Natural killer cell (primary cell): ENCODE results near the gene DAO. TPM values are rescaled to one million over a fixed set of nuclear protein-coding genes. Genes with fewer than 3 reads are reported as not detected.

ENCODE experiments used
- ATAC-seq, 3 donors: fragments of 150-1000 bp in 2 of 3; fragments of 200-7000 bp in 1 of 3; cut with Tn5 transposase; 1 replicate in 1 of 3; 2 replicates in 2 of 3; pipeline ENCODE4 v1.10.0; 2021; ENCODE audit warnings: mild to moderate bottlenecking in 2 of 3, moderate library complexity in 2 of 3
- DNase-seq, 2 donors: peaks; one replicate each; pipeline versions ENCODE4 v3.0.0 to v3.0.0-alpha.2; 2013 to 2021; ENCODE audit warnings: mixed read lengths in 1 of 2
- H3K27ac ChIP-seq: one replicate; pipeline ENCODE4 v1.5.1; 2013; ENCODE audit warnings: mild to moderate bottlenecking, low read length
- H3K27me3 ChIP-seq: one replicate; pipeline ENCODE4 v1.6.1; 2013; ENCODE audit warnings: low read length; ENCODE audit not compliant: control insufficient read depth, insufficient read depth
- H3K36me3 ChIP-seq: one replicate; pipeline ENCODE4 v1.6.1; 2013; ENCODE audit warnings: low read length; ENCODE audit not compliant: control insufficient read depth, insufficient read depth
- H3K4me1 ChIP-seq: one replicate; pipeline ENCODE4 v1.6.1; 2013; ENCODE audit warnings: low read length; ENCODE audit not compliant: control insufficient read depth, insufficient read depth
- H3K4me3 ChIP-seq: one replicate; pipeline ENCODE4 v1.5.1; 2013; ENCODE audit warnings: low read length
- H3K9me3 ChIP-seq: one replicate; pipeline ENCODE4 v1.6.1; 2013; ENCODE audit warnings: low read length; ENCODE audit not compliant: control insufficient read depth, insufficient read depth
- H3K27ac Mint-ChIP-seq, 2 donors: one replicate each; pipeline ENCODE4 v1.8.0; 2022; ENCODE audit warnings: mild to moderate bottlenecking in 2 of 2, mixed read lengths in 2 of 2, moderate library complexity in 1 of 2
- H3K27me3 Mint-ChIP-seq, 2 donors: one replicate each; pipeline ENCODE4 v1.8.0; 2022; ENCODE audit warnings: low read depth in 2 of 2, mixed read lengths in 2 of 2
- H3K36me3 Mint-ChIP-seq: one replicate; pipeline ENCODE4 v1.8.0; 2022; ENCODE audit warnings: mixed read lengths
- H3K4me1 Mint-ChIP-seq, 2 donors: one replicate each; pipeline ENCODE4 v1.8.0; 2022; ENCODE audit warnings: mixed read lengths in 2 of 2
- H3K4me3 Mint-ChIP-seq: one replicate; pipeline ENCODE4 v1.8.0; 2022; ENCODE audit warnings: mild to moderate bottlenecking, moderate library complexity, mixed read lengths
- H3K9me3 Mint-ChIP-seq, 2 donors: one replicate each; pipeline ENCODE4 v1.8.0; 2022; ENCODE audit warnings: mixed read lengths in 2 of 2
- WGBS: methylation state at CpG from one replicate; pipeline ENCODE4 v1.1.7; 2013; ENCODE audit warnings: missing lambda C conversion rate; ENCODE audit not compliant: insufficient coverage; 5-methylcytosine and 5-hydroxymethylcytosine counted together
- intact Hi-C: fragments of 100-400 bp; cut with micrococcal nuclease; formaldehyde crosslinking; loops from one replicate; pipeline ENCODE4 v1.14.2; 2022
- total RNA-seq, 4 donors: library from RNA; stranded (reverse); fragments of 120-200 nt in 1 of 4; gene quantifications; one replicate each; pipeline versions ENCODE4 v1.2.3 to v1.2.4, GENCODE V29; 2013 to 2022
- TF ChIP-seq, protein P1 (sequence below): fragments of 200-600 bp; IDR thresholded peaks from one replicate; pipeline ENCODE4 v1.8.0; 2022; ENCODE audit warnings: antibody characterized with exemption

The DAO gene
- total RNA-seq, 3 donors from 2014 or later (not counting 1 experiment from before 2014, with no cell fraction given): not detected

DNA sequence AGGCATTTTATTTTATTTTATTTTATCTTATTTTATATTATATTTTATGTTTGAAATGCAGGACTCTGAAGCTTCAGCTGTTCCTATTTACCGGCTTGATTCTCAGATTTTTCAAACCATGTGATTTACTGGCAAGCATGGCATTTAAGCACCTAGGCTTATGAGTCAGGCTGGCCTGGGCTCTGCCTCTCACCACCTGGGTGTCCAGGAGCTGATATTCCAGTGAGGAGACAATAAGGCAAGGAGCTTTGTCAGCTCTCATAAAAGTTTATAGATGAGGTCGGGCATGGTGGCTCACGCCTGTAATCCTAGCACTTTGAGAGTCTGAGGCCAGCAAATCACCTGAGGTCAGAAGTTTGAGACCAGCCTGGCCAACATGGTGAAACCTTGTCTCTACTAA lies 2.1 kb downstream of the DAO start:
- H3K4me3 Mint-ChIP-seq: no peak overlapping the region
- H3K9me3 ChIP-seq: no peaks in the 10 kb centered on the region
- TF ChIP-seq, protein P1, sequence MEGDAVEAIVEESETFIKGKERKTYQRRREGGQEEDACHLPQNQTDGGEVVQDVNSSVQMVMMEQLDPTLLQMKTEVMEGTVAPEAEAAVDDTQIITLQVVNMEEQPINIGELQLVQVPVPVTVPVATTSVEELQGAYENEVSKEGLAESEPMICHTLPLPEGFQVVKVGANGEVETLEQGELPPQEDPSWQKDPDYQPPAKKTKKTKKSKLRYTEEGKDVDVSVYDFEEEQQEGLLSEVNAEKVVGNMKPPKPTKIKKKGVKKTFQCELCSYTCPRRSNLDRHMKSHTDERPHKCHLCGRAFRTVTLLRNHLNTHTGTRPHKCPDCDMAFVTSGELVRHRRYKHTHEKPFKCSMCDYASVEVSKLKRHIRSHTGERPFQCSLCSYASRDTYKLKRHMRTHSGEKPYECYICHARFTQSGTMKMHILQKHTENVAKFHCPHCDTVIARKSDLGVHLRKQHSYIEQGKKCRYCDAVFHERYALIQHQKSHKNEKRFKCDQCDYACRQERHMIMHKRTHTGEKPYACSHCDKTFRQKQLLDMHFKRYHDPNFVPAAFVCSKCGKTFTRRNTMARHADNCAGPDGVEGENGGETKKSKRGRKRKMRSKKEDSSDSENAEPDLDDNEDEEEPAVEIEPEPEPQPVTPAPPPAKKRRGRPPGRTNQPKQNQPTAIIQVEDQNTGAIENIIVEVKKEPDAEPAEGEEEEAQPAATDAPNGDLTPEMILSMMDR: no peak
- DNase-seq: no peak
- no peaks in the 10 kb centered on the region for H3K36me3 ChIP-seq
- no peaks in the 10 kb centered on the region for H3K27me3 ChIP-seq
- H3K27me3 Mint-ChIP-seq: no peaks in the 10 kb centered on the region
- peaks cover 8% of the 10 kb centered on the region for H3K4me1 ChIP-seq
- H3K36me3 Mint-ChIP-seq: no peaks in the 10 kb centered on the region
- ATAC-seq: no peak
- H3K27ac Mint-ChIP-seq: no peak overlapping the region
- no peak overlapping the region for H3K4me3 ChIP-seq
- no peaks in the 10 kb centered on the region for H3K4me1 Mint-ChIP-seq
- 91% methylated on average over 3 of the region's 3 CpGs for WGBS
- intact Hi-C loops: no loop called here
- H3K9me3 Mint-ChIP-seq: no peaks in the 10 kb centered on the region
- no peak overlapping the region for H3K27ac ChIP-seq

DNA sequence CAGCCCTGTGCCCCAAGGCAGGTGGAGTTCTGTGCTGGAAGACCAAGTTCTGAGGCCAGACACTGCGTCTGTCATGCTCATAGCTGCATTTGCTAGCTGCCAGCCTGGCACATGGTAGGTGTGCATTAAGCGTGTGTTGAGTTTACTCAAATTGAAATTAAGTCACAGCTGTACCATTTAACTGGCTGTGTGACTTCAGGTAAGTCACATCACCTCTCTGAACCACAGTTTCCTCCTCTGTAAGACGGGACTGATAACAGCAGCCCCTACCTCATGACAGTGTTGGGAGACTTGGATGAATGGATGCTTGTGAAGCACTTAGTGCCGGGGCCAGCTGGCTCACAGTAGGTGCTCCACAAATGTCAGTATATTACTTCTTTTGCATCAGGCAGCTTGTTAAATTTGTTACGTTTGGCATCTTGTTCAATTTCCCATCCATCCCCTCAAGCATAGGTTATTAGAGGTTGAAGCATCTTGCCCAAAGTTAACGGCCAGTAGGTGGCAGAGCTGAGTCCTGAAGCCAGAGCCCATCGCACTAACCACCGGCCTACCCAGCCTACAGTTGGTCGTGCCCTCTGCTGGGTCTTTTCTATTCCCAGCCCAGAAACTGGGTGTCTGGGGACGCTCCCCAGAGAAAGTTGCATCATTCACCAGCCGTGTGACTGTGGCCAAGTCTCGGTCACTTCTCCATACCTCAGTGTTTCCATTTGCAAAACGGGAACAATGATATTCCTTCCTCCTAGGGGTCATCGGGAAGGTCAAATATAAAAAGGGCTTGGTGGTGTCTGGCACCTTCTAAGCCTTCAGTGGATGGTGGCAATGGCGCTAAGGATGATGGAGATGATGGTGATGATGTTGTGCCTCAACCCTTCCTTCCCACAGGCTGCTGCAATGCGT lies 4.5 kb downstream of the DAO start:
- Mint-ChIP-seq H3K9me3 (no peaks in the 10 kb centered on the region), H3K36me3 (no peaks in the 10 kb centered on the region), H3K27ac (no peak overlapping the region), H3K4me1 (no peaks in the 10 kb centered on the region), H3K4me3 (no peak overlapping the region), H3K27me3 (no peaks in the 10 kb centered on the region)
- 57% methylated on average over 14 of the region's 16 CpGs for WGBS
- intact Hi-C loops: loop anchor here (2.0 kb wide), 1 partner anchor 208 kb away; the partner anchor contains the start of gene ALKBH2
- H3K36me3 ChIP-seq: no peaks in the 10 kb centered on the region
- H3K4me1 ChIP-seq: peaks cover 8% of the 10 kb centered on the region
- H3K27ac ChIP-seq: no peak overlapping the region
- TF ChIP-seq, protein P1: peak; percentile 50
- no peaks in the 10 kb centered on the region for H3K9me3 ChIP-seq
- no peaks in the 10 kb centered on the region for H3K27me3 ChIP-seq
- peak; percentile 43 to 77 for DNase-seq
- no peak overlapping the region for H3K4me3 ChIP-seq
- ATAC-seq: peak; percentile 79 to 88 (median 80)

DNA sequence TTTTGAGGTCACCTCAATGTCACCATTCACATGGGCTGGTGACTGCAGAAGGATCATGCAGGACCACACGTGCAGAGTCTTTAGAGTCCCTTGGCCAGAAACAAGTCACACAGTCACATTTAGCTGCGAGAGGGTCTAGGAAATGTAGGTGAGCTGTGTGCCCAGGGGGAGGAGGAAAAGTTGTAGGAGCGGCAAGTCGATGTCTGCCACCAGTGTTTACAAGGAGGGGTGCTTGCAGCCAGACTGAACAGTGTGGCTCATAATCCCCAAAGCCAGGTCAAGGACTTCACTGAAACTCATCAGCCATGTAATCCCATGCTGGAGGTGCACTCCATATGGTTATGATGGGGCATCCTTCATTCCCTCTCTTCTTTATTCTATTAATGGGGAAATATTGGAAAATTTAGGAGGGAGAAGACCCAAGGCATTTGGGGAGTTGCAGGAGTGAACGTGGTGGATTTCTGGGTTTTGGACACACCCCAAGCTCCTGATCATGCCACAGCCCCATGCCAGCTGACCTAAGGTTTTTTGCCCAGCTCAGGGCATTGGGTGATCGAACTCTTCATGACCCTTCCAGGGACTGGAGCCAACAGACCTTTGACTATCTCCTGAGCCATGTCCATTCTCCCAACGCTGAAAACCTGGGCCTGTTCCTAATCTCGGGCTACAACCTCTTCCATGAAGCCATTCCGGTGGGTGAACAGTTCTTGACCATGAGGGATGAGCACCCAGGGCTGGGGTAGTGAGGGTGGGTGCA lies 7.2 kb downstream of the DAO start:
- ATAC-seq (no peak), DNase-seq (no peak)
- no peak overlapping the region for H3K27ac Mint-ChIP-seq
- no peaks in the 10 kb centered on the region for H3K36me3 Mint-ChIP-seq
- TF ChIP-seq, protein P1: no peak
- Histone ChIP-seq H3K36me3 (no peaks in the 10 kb centered on the region), H3K4me1 (peaks cover 8% of the 10 kb centered on the region), H3K4me3 (no peak overlapping the region), H3K9me3 (no peaks in the 10 kb centered on the region), H3K27me3 (no peaks in the 10 kb centered on the region), H3K27ac (no peak overlapping the region)
- no peaks in the 10 kb centered on the region for H3K27me3 Mint-ChIP-seq
- no peaks in the 10 kb centered on the region for H3K4me1 Mint-ChIP-seq
- H3K9me3 Mint-ChIP-seq: peaks cover 0 to 2% of the 10 kb centered on the region in 2 donors
- intact Hi-C loops: no loop called here
- WGBS: 88% methylated on average over 9 of the region's 9 CpGs
- no peak overlapping the region for H3K4me3 Mint-ChIP-seq
